Lung microvascular endothelial cell (primary cell): ENCODE data around the gene CRYBA4. TPM values are rescaled to one million over a fixed set of nuclear protein-coding genes. Genes with fewer than 3 reads are reported as not detected.

Source experiments
- total RNA-seq: library from RNA; depleted of rRNA; stranded (reverse); fragments of >200 nt; gene quantifications from 2 replicates; pipeline ENCODE4 v1.2.1, GENCODE V29; 2014

The CRYBA4 gene
- total RNA-seq, 1 donor from 2014 or later, result not detected

Other genes starting within 250 kb of the CRYBA4 start
- gene ASPHD2, start 192.7 kb upstream of the CRYBA4 start, total RNA-seq, result 1.1 and 1.6 TPM in 2 replicates
- gene HPS4, start 138.2 kb upstream of the CRYBA4 start, total RNA-seq, result 11.8 and 14.1 TPM in 2 replicates
- gene SRRD, start 138.1 kb upstream of the CRYBA4 start, total RNA-seq, result 6.3 and 7.5 TPM in 2 replicates
- gene TFIP11, start 109.5 kb upstream of the CRYBA4 start, total RNA-seq, result 24.6 and 34.5 TPM in 2 replicates
- 34.7 and 78.8 TPM in 2 replicates for gene TPST2, start 31.8 kb upstream of the CRYBA4 start, total RNA-seq
- 0.22 and 0.40 TPM in 2 replicates for gene CRYBB1, start 3.9 kb upstream of the CRYBA4 start, total RNA-seq
- 0.22 and 0.60 TPM in 2 replicates for gene MIAT, start 35.6 kb downstream of the CRYBA4 start, total RNA-seq